ENCODE results near the gene FOLR2. TPM values are rescaled to one million over a fixed set of nuclear protein-coding genes. Genes with fewer than 3 reads are reported as not detected.
"Not testable (repeated sequence)": the region's sequence is repeated elsewhere in the genome, so short reads cannot be mapped to it uniquely, and the experiment has no call there.

The FOLR2 gene
- not detected in 2 replicates for total RNA-seq
- long read RNA-seq: 0 reads

DNA sequence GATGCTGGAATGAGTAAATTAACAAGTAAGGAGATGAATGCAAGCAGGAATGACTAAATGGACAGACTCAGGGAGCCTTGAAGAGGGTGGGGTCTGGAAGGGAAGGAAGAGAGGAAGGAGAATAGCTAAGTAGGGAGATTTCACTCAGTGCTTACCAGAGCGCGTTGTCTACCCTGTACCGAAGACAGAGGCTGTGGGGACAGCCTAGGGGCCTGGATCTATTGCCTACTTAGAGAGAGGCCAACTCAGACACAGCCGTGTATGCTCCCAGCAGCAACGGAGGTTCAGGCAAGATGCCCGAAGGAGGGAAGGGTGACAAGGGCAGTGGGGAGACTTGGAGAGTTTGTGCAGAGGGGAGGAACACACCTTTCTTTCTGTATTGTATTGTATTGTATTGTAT lies at the start of gene FOLR2:
Gene FOLR2 (plus strand): TSS at position 157 of the 400 bp plus-strand sequence. CDS start 1,791 bp downstream, outside the sequence.
- TF ChIP-seq CTCF (conservative IDR thresholded peaks at IDR 0.05): no peak
- Mint-ChIP-seq H3K27me3 (ENCODE audit: low read depth) (peaks cover 49% of the 10 kb centered on the region), H3K4me3 (no peak within 1 kb of the TSS), H3K4me1 (no peaks in the 10 kb centered on the region), H3K36me3 (ENCODE audit: low read depth) (no peaks in the 10 kb centered on the region), H3K27ac (ENCODE audit: unreplicated experiment) (no peak within 1 kb of the TSS), H3K9me3 (no peaks in the 10 kb centered on the region)
- DNase-seq (ENCODE audit: low read depth, low spot score): no peak

DNA sequence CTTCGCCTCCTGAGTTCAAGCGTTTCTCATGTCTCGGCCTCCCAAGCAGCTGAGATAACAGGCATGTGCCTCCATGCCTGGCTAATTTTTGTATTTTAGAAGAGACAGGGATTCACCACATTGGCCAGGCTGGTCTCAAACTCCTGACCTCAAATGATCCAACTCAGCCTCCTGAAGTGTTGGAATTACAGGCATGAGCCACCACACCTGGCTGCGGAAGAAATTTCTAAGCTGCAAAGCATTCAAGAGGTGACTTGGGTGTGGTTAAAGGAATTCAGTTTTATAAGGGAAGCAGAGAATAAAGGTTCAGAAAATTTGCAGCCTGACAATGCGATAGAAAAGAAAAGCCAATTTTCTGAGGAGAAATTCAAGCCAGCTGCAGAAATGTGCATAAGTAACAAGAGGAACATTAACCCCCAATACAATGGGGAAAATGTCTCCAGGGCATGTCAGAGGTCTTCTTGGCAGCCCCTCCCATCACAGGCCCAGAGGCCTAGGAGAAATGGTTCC lies 47.5 kb upstream of the FOLR2 start:
- not testable (repeated sequence) for DNase-seq (ENCODE audit: low read depth, low spot score); H3K36me3 Mint-ChIP-seq (ENCODE audit: low read depth); H3K9me3 Mint-ChIP-seq; H3K4me3 Mint-ChIP-seq; H3K27ac Mint-ChIP-seq (ENCODE audit: unreplicated experiment); H3K4me1 Mint-ChIP-seq; H3K27me3 Mint-ChIP-seq (ENCODE audit: low read depth)

DNA sequence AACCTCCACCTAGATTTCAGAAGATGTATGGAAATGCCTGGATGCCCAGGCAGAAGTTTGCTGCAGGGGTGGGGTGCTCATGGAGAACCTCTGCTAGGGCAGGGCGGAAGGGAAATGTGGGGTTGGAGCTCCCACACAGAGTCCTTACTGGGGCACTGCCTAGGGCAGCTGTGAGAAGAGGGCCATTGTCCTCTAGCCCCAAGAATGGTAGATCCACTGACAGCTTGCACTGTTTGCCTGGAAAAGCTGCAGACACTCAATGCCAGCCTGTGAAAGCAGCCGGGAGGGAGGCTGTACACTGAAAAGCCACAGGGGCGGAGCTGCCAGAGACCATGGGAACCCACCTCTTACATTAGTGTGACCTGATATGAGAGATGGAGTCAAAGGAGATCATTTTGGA lies 46.8 kb upstream of the FOLR2 start:
- H3K36me3 Mint-ChIP-seq (ENCODE audit: low read depth); H3K4me3 Mint-ChIP-seq; DNase-seq (ENCODE audit: low read depth, low spot score); H3K27me3 Mint-ChIP-seq (ENCODE audit: low read depth); H3K4me1 Mint-ChIP-seq; H3K9me3 Mint-ChIP-seq: not testable (repeated sequence)
- H3K27ac Mint-ChIP-seq (ENCODE audit: unreplicated experiment): peak overlapping the region; percentile 43

DNA sequence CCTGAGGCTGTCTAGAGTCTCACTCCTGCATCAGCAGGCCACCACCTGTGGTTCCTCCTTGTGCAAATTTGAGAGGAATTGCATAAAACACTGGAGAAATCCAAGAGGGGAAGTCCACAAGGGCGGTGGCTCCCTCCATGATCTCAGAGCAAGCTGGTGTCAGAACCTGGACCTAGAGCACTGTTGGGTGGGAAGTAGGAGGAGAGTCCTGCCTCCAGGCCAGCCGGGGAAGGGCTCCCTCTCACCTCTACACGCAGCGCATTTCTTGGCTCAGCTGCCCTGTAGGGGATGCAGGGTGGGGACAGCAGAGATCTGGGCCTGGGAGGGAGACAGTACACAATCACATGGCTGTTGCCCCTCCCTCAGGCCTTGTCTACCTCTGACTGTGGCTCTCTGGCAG lies 44.6 kb upstream of the FOLR2 start:
- H3K27me3 Mint-ChIP-seq (ENCODE audit: low read depth); H3K4me1 Mint-ChIP-seq; H3K4me3 Mint-ChIP-seq: not testable (repeated sequence)

GRCh38 chr11:72173291-72173690 lies 43.3 kb upstream of the FOLR2 start:
- Mint-ChIP-seq H3K9me3 (no peaks in the 10 kb centered on the region), H3K36me3 (ENCODE audit: low read depth) (no peaks in the 10 kb centered on the region), H3K4me3 (no peak overlapping the region), H3K27me3 (ENCODE audit: low read depth) (peaks cover 2% of the 10 kb centered on the region), H3K27ac (ENCODE audit: unreplicated experiment) (no peak overlapping the region), H3K4me1 (no peaks in the 10 kb centered on the region)
- TF ChIP-seq CTCF (conservative IDR thresholded peaks at IDR 0.05): no peak
- DNase-seq (ENCODE audit: low read depth, low spot score): no peak

More for the DNA sequence above, 44.6 kb upstream of the FOLR2 start:
- H3K27ac Mint-ChIP-seq (ENCODE audit: unreplicated experiment); H3K9me3 Mint-ChIP-seq; H3K36me3 Mint-ChIP-seq (ENCODE audit: low read depth); DNase-seq (ENCODE audit: low read depth, low spot score): not testable (repeated sequence)

GRCh38 chr11:72174302-72175070 lies 42.1 kb upstream of the FOLR2 start:
- H3K9me3 Mint-ChIP-seq: no peaks in the 10 kb centered on the region
- H3K27ac Mint-ChIP-seq (ENCODE audit: unreplicated experiment): peak overlapping the region; percentile 35
- no peak for DNase-seq (ENCODE audit: low read depth, low spot score)
- H3K4me1 Mint-ChIP-seq: no peaks in the 10 kb centered on the region
- peaks cover 2% of the 10 kb centered on the region for H3K27me3 Mint-ChIP-seq (ENCODE audit: low read depth)
- TF ChIP-seq CTCF (conservative IDR thresholded peaks at IDR 0.05): no peak
- H3K36me3 Mint-ChIP-seq (ENCODE audit: low read depth): no peaks in the 10 kb centered on the region
- no peak overlapping the region for H3K4me3 Mint-ChIP-seq

GRCh38 chr11:72177656-72178055 lies 38.9 kb upstream of the FOLR2 start:
- H3K4me1 Mint-ChIP-seq: no peaks in the 10 kb centered on the region
- DNase-seq (ENCODE audit: low read depth, low spot score): no peak
- no peak for TF ChIP-seq CTCF (conservative IDR thresholded peaks at IDR 0.05)
- H3K27ac Mint-ChIP-seq (ENCODE audit: unreplicated experiment): no peak overlapping the region
- H3K4me3 Mint-ChIP-seq: no peak overlapping the region
- no peaks in the 10 kb centered on the region for H3K9me3 Mint-ChIP-seq
- H3K27me3 Mint-ChIP-seq (ENCODE audit: low read depth): peaks cover 16% of the 10 kb centered on the region
- no peaks in the 10 kb centered on the region for H3K36me3 Mint-ChIP-seq (ENCODE audit: low read depth)

Measured in neural crest cell (in vitro differentiated cells).